ENCODE results near the gene ITPK1.

DNA sequence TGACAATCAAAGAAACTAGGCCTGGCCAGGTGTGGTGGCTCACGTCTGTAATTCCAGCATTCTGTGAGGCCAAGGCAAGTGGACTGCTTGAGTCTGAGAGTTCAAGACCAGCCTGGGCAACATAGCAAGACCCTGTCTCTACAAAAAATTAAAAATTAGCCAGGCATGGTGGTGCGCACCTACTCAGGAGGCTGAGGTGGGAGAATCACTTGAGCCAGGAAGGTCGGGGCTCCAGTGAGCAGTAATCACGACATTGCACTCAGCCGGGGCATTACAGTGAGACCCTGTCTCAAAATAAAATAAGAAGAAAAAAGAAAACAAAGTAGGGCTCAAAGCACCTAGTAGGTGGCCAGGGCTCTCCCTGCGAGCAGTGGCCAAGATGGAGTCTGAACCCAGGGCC, 113.7 kb downstream of the ITPK1 start:
- no peak for TF ChIP-seq CTCF (IDR thresholded peaks at IDR 0.05; ENCODE audit: low read length)
- TF ChIP-seq EZH2 (optimal IDR thresholded peaks at IDR 0.05; ENCODE audit: low read depth, low read length), result no peak
- TF ChIP-seq EZH2phosphoT487 (IDR thresholded peaks at IDR 0.05; ENCODE audit: low read length), result no peak
